ENCODE data around the gene CPXM1.

DNA sequence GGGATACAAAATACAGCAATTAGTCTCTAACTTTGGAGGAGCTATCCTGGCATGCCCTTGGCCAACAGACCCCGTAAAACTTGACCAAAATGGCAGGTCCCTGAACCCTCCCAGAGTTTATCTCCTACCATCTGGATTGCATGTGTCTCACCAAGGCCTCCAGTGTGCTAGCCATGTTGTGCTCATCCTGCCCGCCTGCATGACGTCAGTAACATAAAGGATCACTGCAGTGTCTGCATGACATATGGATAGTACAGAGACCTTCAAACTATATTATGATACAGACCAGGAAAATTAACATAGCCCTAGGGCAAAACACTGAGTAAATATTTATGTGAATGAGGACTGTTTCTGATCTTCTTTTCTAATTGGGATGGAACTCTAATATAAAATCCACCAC, 25.3 kb downstream of the CPXM1 start:
- TF ChIP-seq, protein P1, sequence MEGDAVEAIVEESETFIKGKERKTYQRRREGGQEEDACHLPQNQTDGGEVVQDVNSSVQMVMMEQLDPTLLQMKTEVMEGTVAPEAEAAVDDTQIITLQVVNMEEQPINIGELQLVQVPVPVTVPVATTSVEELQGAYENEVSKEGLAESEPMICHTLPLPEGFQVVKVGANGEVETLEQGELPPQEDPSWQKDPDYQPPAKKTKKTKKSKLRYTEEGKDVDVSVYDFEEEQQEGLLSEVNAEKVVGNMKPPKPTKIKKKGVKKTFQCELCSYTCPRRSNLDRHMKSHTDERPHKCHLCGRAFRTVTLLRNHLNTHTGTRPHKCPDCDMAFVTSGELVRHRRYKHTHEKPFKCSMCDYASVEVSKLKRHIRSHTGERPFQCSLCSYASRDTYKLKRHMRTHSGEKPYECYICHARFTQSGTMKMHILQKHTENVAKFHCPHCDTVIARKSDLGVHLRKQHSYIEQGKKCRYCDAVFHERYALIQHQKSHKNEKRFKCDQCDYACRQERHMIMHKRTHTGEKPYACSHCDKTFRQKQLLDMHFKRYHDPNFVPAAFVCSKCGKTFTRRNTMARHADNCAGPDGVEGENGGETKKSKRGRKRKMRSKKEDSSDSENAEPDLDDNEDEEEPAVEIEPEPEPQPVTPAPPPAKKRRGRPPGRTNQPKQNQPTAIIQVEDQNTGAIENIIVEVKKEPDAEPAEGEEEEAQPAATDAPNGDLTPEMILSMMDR (conservative IDR thresholded peaks at IDR 0.05; ENCODE audit: low read length) = no peak
- no peak for TF ChIP-seq EZH2phosphoT487 (IDR thresholded peaks at IDR 0.05; ENCODE audit: borderline replicate concordance)

Measured in Loucy (cell line).